ENCODE results near the gene PPFIA2.

GRCh38 chr12:81255947-81256346 is 503.2 kb downstream of the PPFIA2 start:
- TF ChIP-seq POLR2AphosphoS5 (IDR thresholded peaks at IDR 0.05; ENCODE audit: low read depth, low read length) (no peak), SIN3A (IDR thresholded peaks at IDR 0.05; ENCODE audit: borderline replicate concordance, insufficient read depth, low read length) (no peak), TAF1 (IDR thresholded peaks at IDR 0.05; ENCODE audit: borderline replicate concordance, insufficient read depth, low read length) (no peak)
